HepG2 (cell line): ENCODE measurements around the gene BIRC3. TPM values are rescaled to one million over a fixed set of nuclear protein-coding genes. Genes with fewer than 3 reads are reported as not detected.

ENCODE experiments used
- ATF1 ChIP-seq: IDR thresholded peaks from 2 replicates; pipeline ENCODE4 v1.6.1; 2016; ENCODE audit warnings: mild to moderate bottlenecking, control low read depth
- ATF5 ChIP-seq: sonication (generic); formaldehyde crosslinking; IDR thresholded peaks from 2 replicates; pipeline ENCODE4 v1.4.0; 2020; ENCODE audit warnings: mild to moderate bottlenecking, low read depth, missing genetic modification reagents
- GTF3A ChIP-seq: sonication (generic); formaldehyde crosslinking; conservative IDR thresholded peaks from 2 replicates; pipeline ENCODE4 v1.4.0; 2020; ENCODE audit warnings: mild to moderate bottlenecking, missing genetic modification reagents
- HMGXB3 ChIP-seq: sonication (generic); formaldehyde crosslinking; IDR thresholded peaks from 2 replicates; pipeline ENCODE4 v1.4.0; 2020; ENCODE audit warnings: missing genetic modification reagents, borderline replicate concordance
- HNRNPUL1 ChIP-seq: fragments of 200-400 bp; formaldehyde crosslinking; IDR thresholded peaks from 2 replicates; pipeline ENCODE4 v1.6.1; 2017; ENCODE audit warnings: low read depth, mild to moderate bottlenecking, low read length, moderate library complexity
- MAZ ChIP-seq, 2 experiments: sonication (generic) in 1 of 2; formaldehyde crosslinking in 1 of 2; IDR thresholded peaks; 2 replicates each; pipeline versions ENCODE4 v1.5.0 to v1.6.1; 2012 to 2020; ENCODE audit warnings: low read depth in 2 of 2, mild to moderate bottlenecking in 2 of 2, borderline replicate concordance in 1 of 2, improper control_type of control experiment in 1 of 2, low read length in 1 of 2, missing genetic modification reagents in 1 of 2, moderate library complexity in 1 of 2
- POGZ ChIP-seq: sonication (generic); formaldehyde crosslinking; IDR thresholded peaks from 2 replicates; pipeline ENCODE4 v1.4.0; 2020; ENCODE audit warnings: mild to moderate bottlenecking, missing genetic modification reagents
- RAD21 ChIP-seq: fragments of 450-650 bp; formaldehyde crosslinking; IDR thresholded peaks from 2 replicates; pipeline ENCODE4 v1.5.0; 2020; ENCODE audit warnings: mild to moderate bottlenecking
- RXRB ChIP-seq: IDR thresholded peaks from 2 replicates; pipeline ENCODE4 v1.6.1; 2016; ENCODE audit warnings: borderline replicate concordance, missing genetic modification reagents, missing compliant biosample characterization
- SOX5 ChIP-seq: IDR thresholded peaks from 2 replicates; pipeline ENCODE4 v1.6.1; 2016; ENCODE audit warnings: borderline replicate concordance
- TSC22D2 ChIP-seq: sonication (generic); formaldehyde crosslinking; IDR thresholded peaks from 2 replicates; pipeline ENCODE4 v1.5.1; 2020; ENCODE audit warnings: missing genetic modification reagents, mild to moderate bottlenecking, borderline replicate concordance
- ZBTB40 ChIP-seq, 2 experiments: fragments of 450-650 bp in 1 of 2; sonication (generic) in 1 of 2; formaldehyde crosslinking in 1 of 2; IDR thresholded peaks; 2 replicates each; pipeline versions ENCODE4 v1.6.1 to v1.8.0; 2016 to 2022; ENCODE audit warnings: antibody characterized with exemption in 1 of 2, mild to moderate bottlenecking in 1 of 2, missing genetic modification reagents in 1 of 2
- ZNF484 ChIP-seq: sonication (generic); formaldehyde crosslinking; IDR thresholded peaks from 2 replicates; pipeline ENCODE4 v1.5.1; 2020; ENCODE audit warnings: mild to moderate bottlenecking, low read depth, missing genetic modification reagents, borderline replicate concordance
- ZNF746 ChIP-seq: sonication (generic); formaldehyde crosslinking; IDR thresholded peaks from 2 replicates; pipeline ENCODE4 v1.8.0; 2022; ENCODE audit warnings: mild to moderate bottlenecking, missing genetic modification reagents
- polyA plus RNA-seq, 8 experiments: library from polyadenylated mRNA; depleted of rRNA in 3 of 8; stranded (reverse) in 7 of 8; unstranded in 1 of 8; fragments of >200 nt; fragmentation: Illumina TruSeq in 4 of 8; extraction: Trizol in 4 of 8; gene quantifications; 2 replicates each; pipeline versions ENCODE4 v1.2.1 to v1.2.3, GENCODE V29; 2011 to 2016; ENCODE audit warnings: low read depth in 4 of 8, missing spikeins in 1 of 8, mixed read lengths in 1 of 8; ENCODE audit not compliant: insufficient read depth in 1 of 8
- total RNA-seq, 5 experiments: library from RNA; depleted of rRNA; stranded (reverse); fragments of >200 nt; fragmentation: Illumina TruSeq; extraction: Trizol; gene quantifications; 2 replicates each; pipeline ENCODE4 v1.2.3, GENCODE V29; 2016; ENCODE audit warnings: low read depth in 1 of 5

The BIRC3 gene
- total and polyA plus RNA-seq, 2 of the 13 experiments (the other 11 are each of a cell fraction or from before 2014, with no cell fraction given), result 0.41 to 4.2 TPM

GRCh38 chr11:102317099-102317767, at the start of gene BIRC3 (continued):
- TF ChIP-seq MAZ (IDR thresholded peaks at IDR 0.05; ENCODE audit: borderline replicate concordance, low read depth, low read length) (no peak), MAZ (CRISPR knock-in tag; IDR thresholded peaks at IDR 0.05; ENCODE audit: low read depth) (no peak), GTF3A (CRISPR knock-in tag) (no peak), SOX5 (CRISPR knock-in tag) (no peak), HNRNPUL1 (no peak), RAD21 (CRISPR knock-in tag) (0 out of 2 replicates have a peak, but pooled peaks have one; percentile 25), ATF5 (no peak), ATF1 (CRISPR knock-in tag) (no peak), RXRB (no peak), ZNF746 (CRISPR knock-in tag) (0 out of 2 replicates have a peak, but pooled peaks have one; percentile 57), HMGXB3 (CRISPR knock-in tag) (no peak), TSC22D2 (CRISPR knock-in tag) (no peak), ZNF484 (CRISPR knock-in tag) (no peak), POGZ (CRISPR knock-in tag) (peak; percentile 79), ZBTB40 (IDR thresholded peaks at IDR 0.05) (no peak), ZBTB40 (CRISPR knock-in tag; IDR thresholded peaks at IDR 0.05) (peak; percentile 69; the same call in 1 of the 2 replicates)
